H1 (cell line): ENCODE measurements around the gene ERMARD. TPM values are rescaled to one million over a fixed set of nuclear protein-coding genes. Genes with fewer than 3 reads are reported as not detected.

Experiments
- CHD7 ChIP-seq: fragments of 300-600 bp; sonication (generic); IDR thresholded peaks from 2 replicates; pipeline ENCODE4 v1.7.1; 2012; ENCODE audit warnings: low read length, moderate library complexity, mild to moderate bottlenecking, inconsistent platforms; ENCODE audit not compliant: insufficient replicate concordance
- CTCF ChIP-seq, 3 experiments: IDR thresholded peaks; 1 replicate in 2 of 3; 2 replicates in 1 of 3; pipeline versions ENCODE4 v1.5.1 to v1.6.1; 2011; ENCODE audit warnings: low read length in 3 of 3, mild to moderate bottlenecking in 3 of 3, inconsistent platforms in 2 of 3, low read depth in 1 of 3, moderate library complexity in 1 of 3; ENCODE audit not compliant: insufficient read depth in 1 of 3; ENCODE audit errors: control extremely low read depth in 1 of 3
- HDAC2 ChIP-seq, 2 experiments: fragments of 300-600 bp in 1 of 2; sonication (generic) in 1 of 2; IDR thresholded peaks; 2 replicates each; pipeline ENCODE4 v1.6.1; 2011 to 2012; ENCODE audit warnings: low read depth in 2 of 2, low read length in 2 of 2, mild to moderate bottlenecking in 2 of 2, moderate library complexity in 2 of 2, borderline replicate concordance in 1 of 2, inconsistent platforms in 1 of 2
- HDAC6 ChIP-seq: IDR thresholded peaks from one replicate; pipeline ENCODE4 v1.7.1; 2012; ENCODE audit warnings: low read depth, mild to moderate bottlenecking, inconsistent platforms, low read length, moderate library complexity
- RAD21 ChIP-seq, 2 experiments: IDR thresholded peaks in 1 of 2; conservative IDR thresholded peaks in 1 of 2; 2 replicates each; pipeline ENCODE4 v1.6.1; 2011; ENCODE audit warnings: low read depth in 2 of 2, low read length in 2 of 2, improper control_type of control experiment in 1 of 2, inconsistent platforms in 1 of 2, mild to moderate bottlenecking in 1 of 2, moderate library complexity in 1 of 2
- polyA plus RNA-seq, 7 experiments: library from polyadenylated mRNA; depleted of rRNA in 3 of 7; stranded (reverse) in 5 of 7; unstranded in 2 of 7; fragments of >200 nt in 5 of 7; fragments of 200-250 nt in 2 of 7; gene quantifications; 1 replicate in 5 of 7; 2 replicates in 1 of 7; 4 replicates in 1 of 7; pipeline versions ENCODE4 v1.2.1 to v1.2.3, GENCODE V29; 2011 to 2013; ENCODE audit warnings: missing spikeins in 2 of 7, mixed read lengths in 2 of 7
- total RNA-seq: library from RNA; stranded (reverse); fragmentation: NEBNext Ultra II Directional; extraction: Animal tissue kit (Norgen Biotek cat#: 25700); gene quantifications from 2 replicates; pipeline ENCODE4 v1.2.1, GENCODE V29; 2021
- TF ChIP-seq, protein P1 (sequence below): IDR thresholded peaks from 2 replicates; pipeline ENCODE4 v1.6.1; 2011; ENCODE audit warnings: low read length, improper control_type of control experiment

Gene ERMARD
- total and polyA plus RNA-seq, 2 of the 8 experiments (the other 6 are each of a cell fraction or from before 2014, with no cell fraction given) = 12.2 to 25.6 TPM

DNA sequence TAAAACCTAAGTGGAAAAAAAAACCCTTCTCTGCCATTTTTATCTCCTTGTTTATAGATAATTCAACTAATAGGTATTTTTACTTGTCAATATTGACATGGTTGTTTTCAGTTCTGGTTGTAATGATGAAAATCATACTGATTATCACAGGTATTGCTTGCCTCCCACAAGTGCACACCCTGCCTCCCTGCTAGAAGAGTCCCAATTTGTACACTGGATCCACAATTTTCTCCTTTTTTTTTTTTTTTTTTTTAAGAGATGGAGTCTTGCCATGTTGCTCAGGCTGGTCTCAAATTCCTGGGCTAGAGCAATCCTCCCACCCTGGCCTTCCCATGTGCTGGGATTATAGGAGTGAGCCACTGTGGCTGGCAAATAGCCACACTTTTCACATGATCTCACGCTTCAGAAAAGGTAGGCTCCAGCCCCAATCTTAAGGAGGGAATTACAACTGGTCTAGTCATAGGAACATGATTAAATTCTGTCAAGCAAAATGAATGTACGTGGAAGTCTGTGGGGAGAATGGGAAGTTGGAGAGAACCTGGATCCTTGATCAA is 12.4 kb upstream of the ERMARD start (continued):
- TF ChIP-seq CHD7 (no peak), HDAC6 (no peak), CTCF (IDR thresholded peaks at IDR 0.05; ENCODE audit: control extremely low read depth in 1 of 3, insufficient read depth in 1 of 3, low read depth in 1 of 3, low read length in 3 of 3) (no peak), RAD21 (IDR thresholded peaks at IDR 0.05 in 1 of 2, conservative IDR thresholded peaks at IDR 0.05 in 1 of 2; ENCODE audit: low read depth in 2 of 2, low read length in 2 of 2) (no peak), HDAC2 (IDR thresholded peaks at IDR 0.05; ENCODE audit: borderline replicate concordance in 1 of 2, low read depth in 2 of 2, low read length in 2 of 2) (no peak)
- TF ChIP-seq, protein P1, sequence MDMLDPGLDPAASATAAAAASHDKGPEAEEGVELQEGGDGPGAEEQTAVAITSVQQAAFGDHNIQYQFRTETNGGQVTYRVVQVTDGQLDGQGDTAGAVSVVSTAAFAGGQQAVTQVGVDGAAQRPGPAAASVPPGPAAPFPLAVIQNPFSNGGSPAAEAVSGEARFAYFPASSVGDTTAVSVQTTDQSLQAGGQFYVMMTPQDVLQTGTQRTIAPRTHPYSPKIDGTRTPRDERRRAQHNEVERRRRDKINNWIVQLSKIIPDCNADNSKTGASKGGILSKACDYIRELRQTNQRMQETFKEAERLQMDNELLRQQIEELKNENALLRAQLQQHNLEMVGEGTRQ = no peak
